ENCODE results near the gene PCDH9.

The PCDH9 gene

DNA sequence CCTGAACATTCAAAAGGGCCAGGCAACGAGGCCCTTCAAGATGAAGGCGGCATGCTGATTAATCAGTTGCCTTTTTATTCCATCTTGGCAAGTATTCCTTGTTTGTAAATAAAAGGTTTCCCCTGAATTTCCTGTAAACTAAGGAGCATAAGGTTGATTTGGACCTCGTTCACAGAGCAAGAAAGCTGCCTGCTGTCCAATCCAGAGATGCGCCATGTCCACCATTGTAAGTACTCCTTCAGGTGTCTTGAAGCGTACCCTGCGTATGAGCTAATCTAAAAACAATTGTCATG is 884.7 kb downstream of the PCDH9 start:
- DNase-seq (ENCODE audit: low read depth in 1 of 2, low spot score in 1 of 2) = no peak
- Histone ChIP-seq H3K27me3 (ENCODE audit: insufficient read depth, poor library complexity, severe bottlenecking) (no peaks in the 10 kb centered on the region), H3K4me3 (replicated peaks; ENCODE audit: insufficient read depth, low read length) (no peak overlapping the region), H3K27ac (replicated peaks) (no peak overlapping the region)
- TF ChIP-seq, protein P1, sequence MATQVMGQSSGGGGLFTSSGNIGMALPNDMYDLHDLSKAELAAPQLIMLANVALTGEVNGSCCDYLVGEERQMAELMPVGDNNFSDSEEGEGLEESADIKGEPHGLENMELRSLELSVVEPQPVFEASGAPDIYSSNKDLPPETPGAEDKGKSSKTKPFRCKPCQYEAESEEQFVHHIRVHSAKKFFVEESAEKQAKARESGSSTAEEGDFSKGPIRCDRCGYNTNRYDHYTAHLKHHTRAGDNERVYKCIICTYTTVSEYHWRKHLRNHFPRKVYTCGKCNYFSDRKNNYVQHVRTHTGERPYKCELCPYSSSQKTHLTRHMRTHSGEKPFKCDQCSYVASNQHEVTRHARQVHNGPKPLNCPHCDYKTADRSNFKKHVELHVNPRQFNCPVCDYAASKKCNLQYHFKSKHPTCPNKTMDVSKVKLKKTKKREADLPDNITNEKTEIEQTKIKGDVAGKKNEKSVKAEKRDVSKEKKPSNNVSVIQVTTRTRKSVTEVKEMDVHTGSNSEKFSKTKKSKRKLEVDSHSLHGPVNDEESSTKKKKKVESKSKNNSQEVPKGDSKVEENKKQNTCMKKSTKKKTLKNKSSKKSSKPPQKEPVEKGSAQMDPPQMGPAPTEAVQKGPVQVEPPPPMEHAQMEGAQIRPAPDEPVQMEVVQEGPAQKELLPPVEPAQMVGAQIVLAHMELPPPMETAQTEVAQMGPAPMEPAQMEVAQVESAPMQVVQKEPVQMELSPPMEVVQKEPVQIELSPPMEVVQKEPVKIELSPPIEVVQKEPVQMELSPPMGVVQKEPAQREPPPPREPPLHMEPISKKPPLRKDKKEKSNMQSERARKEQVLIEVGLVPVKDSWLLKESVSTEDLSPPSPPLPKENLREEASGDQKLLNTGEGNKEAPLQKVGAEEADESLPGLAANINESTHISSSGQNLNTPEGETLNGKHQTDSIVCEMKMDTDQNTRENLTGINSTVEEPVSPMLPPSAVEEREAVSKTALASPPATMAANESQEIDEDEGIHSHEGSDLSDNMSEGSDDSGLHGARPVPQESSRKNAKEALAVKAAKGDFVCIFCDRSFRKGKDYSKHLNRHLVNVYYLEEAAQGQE (IDR thresholded peaks at IDR 0.05; ENCODE audit: insufficient replicate concordance, low read depth) = no peak
- TF ChIP-seq SPI1 (IDR thresholded peaks at IDR 0.05; ENCODE audit: borderline replicate concordance, low read depth) (no peak), POLR2AphosphoS5 (IDR thresholded peaks at IDR 0.05; ENCODE audit: low read depth) (no peak), GABPA (IDR thresholded peaks at IDR 0.05; ENCODE audit: low read depth) (no peak)
- TF ChIP-seq, protein P2, sequence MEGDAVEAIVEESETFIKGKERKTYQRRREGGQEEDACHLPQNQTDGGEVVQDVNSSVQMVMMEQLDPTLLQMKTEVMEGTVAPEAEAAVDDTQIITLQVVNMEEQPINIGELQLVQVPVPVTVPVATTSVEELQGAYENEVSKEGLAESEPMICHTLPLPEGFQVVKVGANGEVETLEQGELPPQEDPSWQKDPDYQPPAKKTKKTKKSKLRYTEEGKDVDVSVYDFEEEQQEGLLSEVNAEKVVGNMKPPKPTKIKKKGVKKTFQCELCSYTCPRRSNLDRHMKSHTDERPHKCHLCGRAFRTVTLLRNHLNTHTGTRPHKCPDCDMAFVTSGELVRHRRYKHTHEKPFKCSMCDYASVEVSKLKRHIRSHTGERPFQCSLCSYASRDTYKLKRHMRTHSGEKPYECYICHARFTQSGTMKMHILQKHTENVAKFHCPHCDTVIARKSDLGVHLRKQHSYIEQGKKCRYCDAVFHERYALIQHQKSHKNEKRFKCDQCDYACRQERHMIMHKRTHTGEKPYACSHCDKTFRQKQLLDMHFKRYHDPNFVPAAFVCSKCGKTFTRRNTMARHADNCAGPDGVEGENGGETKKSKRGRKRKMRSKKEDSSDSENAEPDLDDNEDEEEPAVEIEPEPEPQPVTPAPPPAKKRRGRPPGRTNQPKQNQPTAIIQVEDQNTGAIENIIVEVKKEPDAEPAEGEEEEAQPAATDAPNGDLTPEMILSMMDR (IDR thresholded peaks at IDR 0.05; ENCODE audit: insufficient read depth, low read length) = no peak

DNA sequence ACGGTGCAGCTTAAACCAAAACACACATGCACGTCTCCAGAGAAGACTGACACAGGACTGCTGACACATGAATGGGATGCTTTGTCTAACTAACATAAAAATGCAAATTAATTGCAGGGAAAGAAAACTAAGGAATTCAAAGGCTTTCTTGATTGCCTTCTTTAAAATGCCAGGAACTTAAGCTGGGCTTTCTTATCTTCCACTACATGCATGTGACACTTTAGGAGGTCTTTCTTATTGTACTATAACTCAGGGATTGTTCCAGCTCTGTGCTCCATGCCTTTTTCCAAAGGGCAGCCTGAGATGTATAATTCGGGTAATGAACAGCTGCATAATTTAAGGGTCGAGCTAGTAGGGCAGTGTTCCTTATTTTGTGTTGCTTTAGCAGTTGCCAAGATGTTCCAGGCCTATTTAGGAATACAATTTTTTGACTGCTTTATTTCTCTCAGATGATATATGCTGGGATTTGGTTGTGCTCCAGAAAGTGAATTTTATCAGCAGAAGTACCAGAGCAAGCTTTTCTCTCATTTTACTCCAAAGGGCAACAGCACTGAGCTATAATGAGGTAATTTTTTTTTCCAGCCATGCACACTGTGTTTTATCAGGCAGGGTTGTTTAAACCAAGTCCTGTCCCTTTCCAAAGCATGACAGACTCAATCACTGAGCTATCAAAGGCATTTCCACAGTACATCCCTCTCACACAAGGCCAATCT is 885.2 kb downstream of the PCDH9 start:
- H3K27ac ChIP-seq (replicated peaks) = no peak overlapping the region
- no peaks in the 10 kb centered on the region for H3K27me3 ChIP-seq (ENCODE audit: insufficient read depth, poor library complexity, severe bottlenecking)
- no peak for TF ChIP-seq GABPA (IDR thresholded peaks at IDR 0.05; ENCODE audit: low read depth)
- no peak overlapping the region for H3K4me3 ChIP-seq (replicated peaks; ENCODE audit: insufficient read depth, low read length)
- DNase-seq (ENCODE audit: low read depth in 1 of 2, low spot score in 1 of 2) = no peak

DNA sequence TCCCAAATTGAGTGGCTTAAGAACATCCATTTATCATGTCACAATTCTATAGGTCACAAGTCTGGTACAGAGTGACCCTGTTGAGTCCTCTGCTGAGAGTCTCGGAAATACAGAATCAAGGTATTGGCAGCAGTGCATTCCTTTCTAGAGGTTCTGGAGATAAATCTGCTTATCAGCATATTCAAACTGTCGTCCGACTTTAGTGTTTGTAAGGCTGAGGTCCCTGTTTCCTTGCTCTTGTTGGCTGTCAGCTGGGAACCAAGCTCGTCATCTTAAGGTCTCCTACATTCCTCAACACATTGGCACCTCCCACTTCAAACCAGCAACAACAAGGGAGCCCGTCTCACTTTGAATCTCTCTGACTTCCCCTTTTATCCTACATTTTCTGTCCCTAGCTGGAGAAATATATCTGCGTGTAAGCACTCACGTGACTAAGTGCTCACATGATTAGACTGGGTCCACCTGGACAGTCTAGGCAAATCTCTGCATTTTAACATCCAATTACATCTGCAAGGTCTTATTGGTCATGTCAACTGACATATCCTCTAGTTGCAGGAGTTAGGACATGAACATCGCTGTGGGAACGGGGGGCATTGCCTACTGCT is 886.8 kb downstream of the PCDH9 start:
- no peaks in the 10 kb centered on the region for H3K27me3 ChIP-seq (ENCODE audit: insufficient read depth, poor library complexity, severe bottlenecking)
- H3K27ac ChIP-seq (replicated peaks) = no peak overlapping the region
- DNase-seq (ENCODE audit: low read depth in 1 of 2, low spot score in 1 of 2) = no peak
- H3K4me3 ChIP-seq (replicated peaks; ENCODE audit: insufficient read depth, low read length) = no peak overlapping the region
- no peak for TF ChIP-seq POLR2AphosphoS5 (IDR thresholded peaks at IDR 0.05; ENCODE audit: low read depth)
- TF ChIP-seq SPI1 (IDR thresholded peaks at IDR 0.05; ENCODE audit: borderline replicate concordance, low read depth) = peak; percentile 68

DNA sequence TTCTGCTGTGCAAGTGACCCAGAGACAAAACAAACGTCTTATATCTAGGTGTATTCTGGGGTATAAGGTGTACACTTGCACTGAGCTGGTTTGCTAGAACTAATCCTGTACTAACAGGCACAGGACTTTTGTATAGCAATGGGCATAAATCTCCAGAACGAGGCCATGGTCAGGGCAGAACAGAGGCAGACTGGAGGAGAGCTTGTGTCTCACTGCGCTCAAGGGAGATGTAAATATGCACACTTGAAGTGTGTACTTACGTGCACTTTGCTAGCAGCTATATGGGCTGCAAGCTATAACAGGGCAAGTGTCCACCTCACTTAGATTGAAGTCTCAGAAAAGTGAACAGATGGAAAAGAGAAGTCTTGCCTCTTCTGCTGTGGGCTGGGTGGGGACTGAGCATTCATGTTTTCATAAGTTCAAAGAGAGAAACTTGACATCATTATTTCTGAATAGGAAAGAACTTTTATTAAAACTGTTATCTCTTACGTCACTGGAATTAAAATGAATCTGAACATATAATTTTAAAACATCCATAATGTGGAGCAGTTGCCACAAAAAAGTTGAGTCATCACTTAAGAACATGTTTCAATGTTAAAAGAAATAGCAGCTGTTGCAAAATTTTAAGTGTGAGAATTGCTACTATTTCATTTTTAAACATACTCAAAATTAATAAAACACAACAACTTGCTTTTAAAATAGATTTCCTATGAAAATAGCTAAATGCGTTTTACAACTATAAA is 888.3 kb downstream of the PCDH9 start:
- Histone ChIP-seq H3K27me3 (ENCODE audit: insufficient read depth, poor library complexity, severe bottlenecking) (no peaks in the 10 kb centered on the region), H3K27ac (replicated peaks) (no peak overlapping the region), H3K4me3 (replicated peaks; ENCODE audit: insufficient read depth, low read length) (no peak overlapping the region)
- no peak for DNase-seq (ENCODE audit: low read depth in 1 of 2, low spot score in 1 of 2)
- TF ChIP-seq SPI1 (IDR thresholded peaks at IDR 0.05; ENCODE audit: borderline replicate concordance, low read depth) (no peak), GABPA (IDR thresholded peaks at IDR 0.05; ENCODE audit: low read depth) (no peak), POLR2AphosphoS5 (IDR thresholded peaks at IDR 0.05; ENCODE audit: low read depth) (no peak)
- TF ChIP-seq, protein P2 (IDR thresholded peaks at IDR 0.05; ENCODE audit: insufficient read depth, low read length) = no peak
- TF ChIP-seq, protein P1 (IDR thresholded peaks at IDR 0.05; ENCODE audit: insufficient replicate concordance, low read depth) = no peak
